GM06990 (cell line): Measurements from ENCODE around the gene GAB1.

Source experiments
- DNase-seq: peaks from one replicate; pipeline ENCODE4 v3.0.0-alpha.2; 2011; ENCODE audit not compliant: insufficient read length; ENCODE audit errors: extremely low read depth
- H3K27me3 ChIP-seq: replicated peaks from 2 replicates; pipeline ENCODE4 v1.6.0; 2011; ENCODE audit warnings: low read length; ENCODE audit not compliant: control insufficient read depth, insufficient read depth
- H3K36me3 ChIP-seq: 2 replicates; pipeline ENCODE4 v1.5.1; 2011; ENCODE audit warnings: low read length; ENCODE audit not compliant: control insufficient read depth, insufficient read depth
- H3K4me3 ChIP-seq: replicated peaks from 2 replicates; pipeline ENCODE4 v1.5.1; 2011; ENCODE audit warnings: low read depth, mild to moderate bottlenecking, control low read depth, low read length
- CTCF ChIP-seq: IDR thresholded peaks from 2 replicates; pipeline ENCODE4 v1.5.1; 2011; ENCODE audit warnings: low read length, control low read depth, mild to moderate bottlenecking, inconsistent platforms; ENCODE audit not compliant: insufficient read depth, poor library complexity, severe bottlenecking

GAB1 gene

GRCh38 chr4:143391261-143391660, 54.6 kb downstream of the GAB1 start:
- TF ChIP-seq CTCF: no peak
- Histone ChIP-seq H3K4me3 (no peak overlapping the region), H3K36me3 (no peaks in the 10 kb centered on the region), H3K27me3 (no peaks in the 10 kb centered on the region; the same call in 1 of the 2 replicates)
- DNase-seq: no peak

GRCh38 chr4:143391895-143392294, 55.2 kb downstream of the GAB1 start:
- DNase-seq: no peak
- H3K4me3 ChIP-seq: no peak overlapping the region
- H3K36me3 ChIP-seq: no peaks in the 10 kb centered on the region
- TF ChIP-seq CTCF: no peak
- no peaks in the 10 kb centered on the region; the same call in 1 of the 2 replicates for H3K27me3 ChIP-seq

DNA sequence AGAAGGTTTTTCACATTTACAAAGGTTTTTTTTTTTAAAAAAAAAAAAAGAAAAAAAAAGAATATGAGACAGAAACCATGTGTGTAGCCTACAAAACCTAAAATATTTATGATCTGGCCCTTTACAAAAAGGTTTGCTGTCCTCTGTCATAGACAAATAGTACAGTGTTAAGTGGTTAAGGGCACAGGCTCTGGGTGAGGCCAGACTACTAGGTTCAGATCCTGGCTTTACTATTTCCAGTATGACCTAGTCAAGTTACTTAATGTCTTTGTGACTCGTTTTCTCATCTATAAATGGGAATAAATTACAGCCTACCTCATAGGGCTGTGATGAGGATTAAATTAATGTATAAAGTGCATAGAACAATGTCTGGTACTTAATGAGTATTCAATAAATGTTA, 56.5 kb downstream of the GAB1 start:
- Histone ChIP-seq H3K27me3 (no peaks in the 10 kb centered on the region), H3K4me3 (no peak overlapping the region), H3K36me3 (no peaks in the 10 kb centered on the region)
- TF ChIP-seq CTCF: no peak
- DNase-seq: no peak

- Histone ChIP-seq H3K27me3 (no peaks in the 10 kb centered on the region), H3K4me3 (no peak overlapping the region), H3K36me3 (no peaks in the 10 kb centered on the region)
- DNase-seq: no peak
- TF ChIP-seq CTCF: no peak
Observed at GRCh38 chr4:143394739-143395453, 58.2 kb downstream of the GAB1 start.

DNA sequence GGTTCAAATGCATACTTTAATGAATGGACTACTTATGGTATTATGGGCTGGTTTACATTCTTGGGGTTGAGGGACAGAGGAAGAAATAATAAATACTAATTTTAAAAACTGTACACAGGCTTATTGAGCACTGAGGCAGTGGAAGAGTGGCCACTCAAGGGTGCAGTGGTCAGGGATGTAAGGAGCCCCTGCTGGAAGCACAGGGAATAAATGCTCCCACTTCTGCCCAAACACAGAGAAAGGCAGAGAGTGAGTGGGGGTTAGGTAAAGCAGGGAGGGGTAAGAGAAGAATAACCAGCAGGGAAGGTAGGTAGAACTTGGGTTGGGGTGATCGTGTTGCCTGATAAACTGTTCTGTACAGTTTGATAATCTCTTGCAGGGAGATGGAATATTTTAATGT, 60.0 kb downstream of the GAB1 start:
- no peaks in the 10 kb centered on the region for H3K36me3 ChIP-seq
- DNase-seq: no peak
- H3K27me3 ChIP-seq: no peaks in the 10 kb centered on the region
- no peak for TF ChIP-seq CTCF
- H3K4me3 ChIP-seq: no peak overlapping the region

DNA sequence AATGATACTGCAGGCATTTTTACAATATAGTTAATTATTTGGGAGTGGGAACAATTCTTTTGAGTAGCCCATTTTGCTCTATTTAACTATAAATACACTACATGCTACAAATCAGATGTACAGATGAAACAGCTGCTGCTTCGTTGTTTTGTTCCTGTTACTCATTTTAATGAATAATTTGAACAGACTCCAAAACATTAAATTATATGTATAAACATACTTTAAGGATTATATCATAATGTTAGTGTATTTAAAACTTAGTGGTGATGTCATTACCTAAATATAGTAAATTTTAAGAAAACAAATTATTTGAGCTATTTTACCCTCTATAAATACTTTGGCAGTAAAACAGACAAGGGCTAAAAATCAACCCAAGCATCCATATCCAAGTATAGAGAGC, 60.7 kb downstream of the GAB1 start:
- H3K4me3 ChIP-seq: no peak overlapping the region
- no peak for TF ChIP-seq CTCF
- no peak for DNase-seq

More for the DNA sequence above, 60.7 kb downstream of the GAB1 start:
- Histone ChIP-seq H3K36me3 (no peaks in the 10 kb centered on the region), H3K27me3 (no peaks in the 10 kb centered on the region)
